Activated T-helper 17 cell treated with anti-CD3 and anti-CD28 coated beads, Interleukin-2, amount 50 U/mL, for 72 hours (primary cell): ENCODE data around the gene INSYN2B. TPM values are rescaled to one million over a fixed set of nuclear protein-coding genes. Genes with fewer than 3 reads are reported as not detected.
A peak's percentile ranks its signal among the peaks of the same experiment; 100 is the strongest.
"Not testable (repeated sequence)": the region's sequence is repeated elsewhere in the genome, so short reads cannot be mapped to it uniquely, and the experiment has no call there.

Experiments used
- ATAC-seq: fragments of 150-1000 bp; cut with Tn5 transposase; replicated peaks from 2 replicates; pipeline ENCODE4 v1.10.0; 2021; ENCODE audit warnings: mild to moderate bottlenecking, moderate library complexity
- H3K27ac Mint-ChIP-seq: one replicate; pipeline ENCODE4 v1.8.0; 2022; ENCODE audit warnings: mixed read lengths
- H3K27me3 Mint-ChIP-seq: one replicate; pipeline ENCODE4 v1.8.0; 2022; ENCODE audit warnings: mixed read lengths
- H3K36me3 Mint-ChIP-seq: one replicate; pipeline ENCODE4 v1.8.0; 2022; ENCODE audit warnings: low read depth, mild to moderate bottlenecking, mixed read lengths
- H3K4me1 Mint-ChIP-seq: one replicate; pipeline ENCODE4 v1.8.0; 2022; ENCODE audit warnings: mixed read lengths
- H3K4me3 Mint-ChIP-seq: one replicate; pipeline ENCODE4 v1.8.0; 2022; ENCODE audit warnings: mild to moderate bottlenecking, mixed read lengths
- H3K9me3 Mint-ChIP-seq: one replicate; pipeline ENCODE4 v1.8.0; 2022; ENCODE audit warnings: mixed read lengths
- total RNA-seq, 2 donors: library from RNA; stranded (reverse); gene quantifications; one replicate each; pipeline ENCODE4 v1.2.3, GENCODE V29; 2022

INSYN2B gene
- total RNA-seq, 2 donors from 2014 or later = not detected

DNA sequence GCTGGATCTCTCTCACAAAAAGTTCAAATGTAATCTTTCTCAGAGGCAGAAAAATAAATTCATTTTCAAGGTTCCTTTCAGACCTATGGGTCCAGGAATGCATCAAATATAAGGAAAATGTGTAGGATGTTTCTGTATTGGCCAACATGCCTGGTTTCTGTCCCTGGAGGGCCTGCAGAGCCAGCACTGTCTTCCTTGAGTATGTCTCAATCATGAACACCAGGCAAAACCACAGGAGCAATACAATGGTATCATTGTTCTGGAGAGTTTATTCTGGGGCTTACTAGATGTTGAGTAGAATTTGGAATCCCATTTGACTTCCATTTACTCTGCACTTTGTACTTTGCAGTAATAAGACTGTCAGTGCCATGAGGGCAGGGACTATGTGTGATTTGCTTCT is 23.5 kb downstream of the INSYN2B start:
- no peaks in the 10 kb centered on the region for H3K9me3 Mint-ChIP-seq
- H3K27me3 Mint-ChIP-seq = no peaks in the 10 kb centered on the region
- no peak for ATAC-seq
- H3K4me3 Mint-ChIP-seq = no peak overlapping the region
- peaks cover 19% of the 10 kb centered on the region for H3K36me3 Mint-ChIP-seq
- no peak overlapping the region for H3K27ac Mint-ChIP-seq
- peaks cover 4% of the 10 kb centered on the region for H3K4me1 Mint-ChIP-seq

DNA sequence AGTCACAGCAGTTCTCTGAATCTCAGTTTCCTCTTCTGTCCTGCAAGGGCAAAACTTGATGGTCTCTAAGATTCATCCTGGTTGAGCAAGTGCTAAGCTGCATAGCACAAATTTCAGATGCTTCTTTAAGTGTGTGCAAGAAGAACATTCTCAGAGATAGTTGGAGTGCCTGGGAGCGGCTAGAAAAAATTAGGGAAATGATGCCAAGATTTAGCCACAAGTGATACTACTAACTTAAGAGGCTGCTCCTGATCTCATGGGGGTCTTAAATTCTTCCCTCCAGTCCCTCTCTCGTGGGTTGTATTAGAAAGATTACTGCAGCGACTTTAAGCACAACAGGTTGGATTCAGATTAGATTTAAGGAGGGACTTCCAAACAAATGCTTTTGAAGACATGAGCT is 24.2 kb downstream of the INSYN2B start:
- Mint-ChIP-seq H3K9me3 (no peaks in the 10 kb centered on the region), H3K27ac (no peak overlapping the region), H3K36me3 (peaks cover 26% of the 10 kb centered on the region), H3K4me3 (no peak overlapping the region), H3K4me1 (peaks cover 4% of the 10 kb centered on the region), H3K27me3 (no peaks in the 10 kb centered on the region)
- no peak for ATAC-seq

GRCh38 chr5:169954786-169955185 is 25.5 kb downstream of the INSYN2B start:
- Mint-ChIP-seq H3K9me3 (no peaks in the 10 kb centered on the region), H3K4me1 (peaks cover 4% of the 10 kb centered on the region), H3K27ac (peak overlapping the region; percentile 19), H3K27me3 (no peaks in the 10 kb centered on the region), H3K36me3 (peaks cover 38% of the 10 kb centered on the region), H3K4me3 (no peak overlapping the region)
- no peak for ATAC-seq

GRCh38 chr5:169953196-169953595 is 27.1 kb downstream of the INSYN2B start:
- H3K27me3 Mint-ChIP-seq, H3K4me3 Mint-ChIP-seq, H3K9me3 Mint-ChIP-seq, ATAC-seq, H3K4me1 Mint-ChIP-seq, H3K27ac Mint-ChIP-seq: not testable (repeated sequence)
- peaks cover 47% of the 10 kb centered on the region for H3K36me3 Mint-ChIP-seq

- Mint-ChIP-seq H3K4me3 (no peak overlapping the region), H3K9me3 (no peaks in the 10 kb centered on the region), H3K4me1 (peaks cover 17% of the 10 kb centered on the region), H3K27ac (no peak overlapping the region), H3K27me3 (no peaks in the 10 kb centered on the region), H3K36me3 (peaks cover 61% of the 10 kb centered on the region)
- no peak for ATAC-seq
These were observed 30.0 kb downstream of the INSYN2B start for GRCh38 chr5:169950333-169950732.

DNA sequence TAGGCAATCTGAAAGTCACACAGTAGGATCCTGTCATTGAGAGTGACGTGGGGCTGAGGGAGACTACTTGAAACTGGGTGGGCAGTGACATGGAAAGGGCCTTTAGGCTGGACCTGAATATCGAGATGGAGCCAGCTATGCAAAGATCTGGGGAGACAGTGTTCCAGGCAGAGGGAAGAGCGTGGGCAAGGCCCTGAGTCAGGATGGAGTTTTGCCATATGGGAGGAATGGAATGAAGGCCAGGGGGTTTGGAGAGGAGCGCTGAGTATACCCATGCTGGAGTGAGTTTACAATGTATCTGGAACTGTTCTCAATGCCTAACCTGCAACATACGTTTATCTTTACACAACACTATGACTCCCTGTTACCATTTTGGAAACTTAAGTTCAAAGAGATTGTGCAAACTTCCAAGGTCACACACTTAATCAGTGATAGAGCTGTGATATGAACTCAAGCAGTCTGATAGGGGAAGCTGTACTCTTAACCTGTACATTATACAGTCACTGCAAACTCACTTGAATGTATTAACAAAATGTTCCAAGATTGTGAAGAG is 33.5 kb downstream of the INSYN2B start:
- H3K4me1 Mint-ChIP-seq = peaks cover 13% of the 10 kb centered on the region

DNA sequence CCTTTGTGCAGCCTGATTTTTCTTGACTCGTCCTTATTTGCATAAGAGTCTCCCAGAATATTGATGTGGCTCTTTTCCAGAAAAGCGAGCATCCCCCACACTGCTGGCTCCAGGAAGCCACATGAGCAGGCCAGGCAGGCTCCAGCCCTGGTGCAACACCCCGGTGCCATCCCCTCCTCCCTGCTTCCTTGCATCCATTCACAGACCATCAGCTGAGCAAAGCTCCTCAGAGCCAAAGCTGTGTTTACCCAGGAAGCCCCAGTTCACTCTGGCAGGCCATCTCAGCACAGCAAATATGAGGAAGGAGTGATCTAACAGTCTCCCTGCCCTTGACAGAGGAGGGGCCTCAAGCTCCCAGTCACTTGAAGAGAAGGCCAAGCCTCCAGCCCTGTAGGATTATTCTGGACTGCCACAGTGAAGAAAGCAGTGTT is 34.4 kb downstream of the INSYN2B start:
- Mint-ChIP-seq H3K4me1 (peaks cover 13% of the 10 kb centered on the region), H3K4me3 (no peak overlapping the region), H3K36me3 (peaks cover 39% of the 10 kb centered on the region), H3K27ac (peak overlapping the region; percentile 31), H3K27me3 (no peaks in the 10 kb centered on the region), H3K9me3 (no peaks in the 10 kb centered on the region)
- no peak for ATAC-seq

More for the DNA sequence above, 33.5 kb downstream of the INSYN2B start:
- Mint-ChIP-seq H3K9me3 (no peaks in the 10 kb centered on the region), H3K36me3 (peaks cover 42% of the 10 kb centered on the region), H3K27ac (peak overlapping the region; percentile 31), H3K4me3 (no peak overlapping the region), H3K27me3 (no peaks in the 10 kb centered on the region)
- no peak for ATAC-seq

GRCh38 chr5:169944922-169945680 is 35.2 kb downstream of the INSYN2B start:
- peak overlapping the region; percentile 31 for H3K27ac Mint-ChIP-seq
- ATAC-seq = no peak
- H3K4me3 Mint-ChIP-seq = no peak overlapping the region
- H3K4me1 Mint-ChIP-seq = peaks cover 13% of the 10 kb centered on the region
- H3K9me3 Mint-ChIP-seq = no peaks in the 10 kb centered on the region
- no peaks in the 10 kb centered on the region for H3K27me3 Mint-ChIP-seq
- H3K36me3 Mint-ChIP-seq = peaks cover 32% of the 10 kb centered on the region

DNA sequence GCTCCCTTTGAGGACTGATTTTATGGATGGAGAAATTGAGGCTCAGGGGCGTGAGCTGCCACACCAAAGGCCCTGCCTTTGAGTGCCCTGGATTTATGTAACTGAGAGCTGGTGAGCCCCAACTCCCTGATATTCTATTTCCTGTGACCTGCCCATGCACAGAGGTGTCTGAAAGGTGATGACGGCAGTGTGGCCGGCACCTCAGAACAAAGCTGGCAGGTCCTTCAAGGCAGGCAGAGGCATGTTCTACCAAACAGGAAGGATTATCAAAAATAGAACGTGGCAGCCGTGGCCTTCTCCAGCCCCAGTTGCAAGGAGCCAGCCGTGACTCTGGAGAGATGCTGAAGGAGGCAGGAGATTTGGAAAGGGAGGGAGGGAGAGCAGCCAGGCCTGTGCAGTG is 36.2 kb downstream of the INSYN2B start:
- H3K4me1 Mint-ChIP-seq = peaks cover 10% of the 10 kb centered on the region
- no peaks in the 10 kb centered on the region for H3K27me3 Mint-ChIP-seq
- ATAC-seq = no peak
- H3K36me3 Mint-ChIP-seq = peaks cover 23% of the 10 kb centered on the region
- H3K4me3 Mint-ChIP-seq = no peak overlapping the region
- H3K9me3 Mint-ChIP-seq = no peaks in the 10 kb centered on the region
- peak overlapping the region; percentile 31 for H3K27ac Mint-ChIP-seq

DNA sequence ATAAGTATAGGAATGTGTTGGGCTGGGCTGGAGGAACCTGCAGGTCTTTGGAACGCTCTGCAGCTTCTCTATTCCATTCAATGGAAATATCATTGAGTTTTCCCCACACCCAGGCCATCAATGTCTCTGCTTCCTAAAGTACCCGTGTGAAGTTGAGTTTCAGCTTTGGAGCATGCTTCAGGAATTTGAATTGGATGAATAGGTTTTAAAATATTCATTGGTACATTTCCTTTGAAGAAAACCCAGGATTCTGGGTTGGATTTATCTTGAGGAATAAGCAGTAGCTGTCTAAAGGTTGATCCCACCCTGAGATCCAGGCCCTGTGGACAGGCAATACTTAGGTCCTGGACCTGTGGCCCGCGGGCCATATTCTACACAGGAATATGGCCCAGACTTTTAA is 37.3 kb downstream of the INSYN2B start:
- Mint-ChIP-seq H3K9me3 (no peaks in the 10 kb centered on the region), H3K27ac (no peak overlapping the region), H3K4me1 (peaks cover 10% of the 10 kb centered on the region), H3K36me3 (peaks cover 23% of the 10 kb centered on the region), H3K27me3 (no peaks in the 10 kb centered on the region), H3K4me3 (no peak overlapping the region)
- ATAC-seq = no peak

DNA sequence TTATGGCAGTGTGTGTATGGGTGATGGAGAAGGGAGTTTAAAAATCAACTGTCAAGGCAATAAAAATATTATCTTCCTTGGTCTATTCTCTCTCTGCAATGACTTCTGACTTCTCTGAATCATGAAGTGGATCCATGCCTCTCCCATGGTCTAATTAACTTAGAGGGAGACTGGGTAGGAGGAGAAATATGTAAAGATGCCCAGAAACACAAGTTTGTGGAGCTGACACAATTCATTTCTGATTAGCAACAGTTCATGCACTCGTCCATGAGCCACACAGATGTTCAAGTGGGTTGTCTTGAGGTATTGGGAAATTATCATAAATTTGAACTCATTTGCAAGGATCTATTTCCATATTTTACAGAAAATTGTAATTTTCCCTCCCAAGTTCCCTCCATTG is 38.1 kb downstream of the INSYN2B start:
- no peak for ATAC-seq
- Mint-ChIP-seq H3K27ac (no peak overlapping the region), H3K36me3 (peaks cover 28% of the 10 kb centered on the region), H3K4me3 (no peak overlapping the region), H3K9me3 (no peaks in the 10 kb centered on the region), H3K4me1 (peaks cover 10% of the 10 kb centered on the region), H3K27me3 (no peaks in the 10 kb centered on the region)

GRCh38 chr5:169941542-169941941 is 38.8 kb downstream of the INSYN2B start:
- Mint-ChIP-seq H3K9me3 (no peaks in the 10 kb centered on the region), H3K27ac (no peak overlapping the region), H3K4me1 (peaks cover 6% of the 10 kb centered on the region), H3K4me3 (no peak overlapping the region), H3K36me3 (peaks cover 29% of the 10 kb centered on the region), H3K27me3 (no peaks in the 10 kb centered on the region)
- no peak for ATAC-seq

GRCh38 chr5:169939731-169940130 is 40.6 kb downstream of the INSYN2B start:
- no peak overlapping the region for H3K27ac Mint-ChIP-seq
- no peak overlapping the region for H3K4me3 Mint-ChIP-seq
- ATAC-seq = no peak
- no peaks in the 10 kb centered on the region for H3K27me3 Mint-ChIP-seq
- H3K36me3 Mint-ChIP-seq = peaks cover 25% of the 10 kb centered on the region
- peaks cover 8% of the 10 kb centered on the region for H3K4me1 Mint-ChIP-seq
- H3K9me3 Mint-ChIP-seq = no peaks in the 10 kb centered on the region

- H3K27me3 Mint-ChIP-seq = no peaks in the 10 kb centered on the region
- H3K9me3 Mint-ChIP-seq = no peaks in the 10 kb centered on the region
- no peak overlapping the region for H3K27ac Mint-ChIP-seq
- peaks cover 25% of the 10 kb centered on the region for H3K36me3 Mint-ChIP-seq
- H3K4me3 Mint-ChIP-seq = no peak overlapping the region
- no peak for ATAC-seq
- H3K4me1 Mint-ChIP-seq = peaks cover 14% of the 10 kb centered on the region
These were observed 41.9 kb downstream of the INSYN2B start for GRCh38 chr5:169938439-169938838.

GRCh38 chr5:169935762-169936161 is 44.5 kb downstream of the INSYN2B start:
- peaks cover 32% of the 10 kb centered on the region for H3K36me3 Mint-ChIP-seq
- ATAC-seq = no peak
- no peak overlapping the region for H3K27ac Mint-ChIP-seq
- H3K4me3 Mint-ChIP-seq = no peak overlapping the region
- no peaks in the 10 kb centered on the region for H3K27me3 Mint-ChIP-seq
- H3K9me3 Mint-ChIP-seq = no peaks in the 10 kb centered on the region
- peaks cover 27% of the 10 kb centered on the region for H3K4me1 Mint-ChIP-seq
